ENCODE data around the gene NRCAM. TPM values are rescaled to one million over a fixed set of nuclear protein-coding genes. Genes with fewer than 3 reads are reported as not detected.

Gene NRCAM
- total RNA-seq, 1 donor from 2014 or later = 33.2 TPM

- no peak overlapping the region for H3K27ac Mint-ChIP-seq (ENCODE audit: unreplicated experiment)
- no peaks in the 10 kb centered on the region for H3K36me3 Mint-ChIP-seq (ENCODE audit: low read depth)
- H3K9me3 Mint-ChIP-seq = no peaks in the 10 kb centered on the region
- no peak for DNase-seq (ENCODE audit: low read depth, low spot score)
- no peak for TF ChIP-seq CTCF (conservative IDR thresholded peaks at IDR 0.05)
- no peaks in the 10 kb centered on the region for H3K27me3 Mint-ChIP-seq (ENCODE audit: low read depth)
- no peak overlapping the region for H3K4me3 Mint-ChIP-seq
- peaks cover 56% of the 10 kb centered on the region for H3K4me1 Mint-ChIP-seq
Measured at GRCh38 chr7:108332937-108333336, 123.3 kb downstream of the NRCAM start.

- DNase-seq (ENCODE audit: low read depth, low spot score) = no peak
- no peaks in the 10 kb centered on the region for H3K36me3 Mint-ChIP-seq (ENCODE audit: low read depth)
- H3K4me3 Mint-ChIP-seq = no peak overlapping the region
- TF ChIP-seq CTCF (conservative IDR thresholded peaks at IDR 0.05) = no peak
- H3K9me3 Mint-ChIP-seq = no peaks in the 10 kb centered on the region
- H3K4me1 Mint-ChIP-seq = peaks cover 65% of the 10 kb centered on the region
- no peaks in the 10 kb centered on the region for H3K27me3 Mint-ChIP-seq (ENCODE audit: low read depth)
- H3K27ac Mint-ChIP-seq (ENCODE audit: unreplicated experiment) = no peak overlapping the region
Measured at GRCh38 chr7:108331971-108332370, 124.3 kb downstream of the NRCAM start.

- no peak for DNase-seq (ENCODE audit: low read depth, low spot score)
- peaks cover 67% of the 10 kb centered on the region for H3K4me1 Mint-ChIP-seq
Measured at GRCh38 chr7:108330227-108330626, 126.0 kb downstream of the NRCAM start.

GRCh38 chr7:108329514-108329913 is 126.7 kb downstream of the NRCAM start:
- Mint-ChIP-seq H3K4me3 (no peak overlapping the region), H3K9me3 (no peaks in the 10 kb centered on the region), H3K36me3 (ENCODE audit: low read depth) (no peaks in the 10 kb centered on the region), H3K4me1 (peaks cover 67% of the 10 kb centered on the region), H3K27me3 (ENCODE audit: low read depth) (no peaks in the 10 kb centered on the region), H3K27ac (ENCODE audit: unreplicated experiment) (no peak overlapping the region)
- no peak for DNase-seq (ENCODE audit: low read depth, low spot score)
- no peak for TF ChIP-seq CTCF (conservative IDR thresholded peaks at IDR 0.05)

More at GRCh38 chr7:108330227-108330626, 126.0 kb downstream of the NRCAM start:
- no peak for TF ChIP-seq CTCF (conservative IDR thresholded peaks at IDR 0.05)
- H3K36me3 Mint-ChIP-seq (ENCODE audit: low read depth) = no peaks in the 10 kb centered on the region
- H3K27ac Mint-ChIP-seq (ENCODE audit: unreplicated experiment) = peak overlapping the region; percentile 47
- no peak overlapping the region for H3K4me3 Mint-ChIP-seq
- H3K27me3 Mint-ChIP-seq (ENCODE audit: low read depth) = no peaks in the 10 kb centered on the region
- no peaks in the 10 kb centered on the region for H3K9me3 Mint-ChIP-seq

GRCh38 chr7:108328174-108328651 is 128.0 kb downstream of the NRCAM start:
- DNase-seq (ENCODE audit: low read depth, low spot score) = no peak
- TF ChIP-seq CTCF (conservative IDR thresholded peaks at IDR 0.05) = no peak
- peaks cover 76% of the 10 kb centered on the region for H3K4me1 Mint-ChIP-seq

More at GRCh38 chr7:108328174-108328651, 128.0 kb downstream of the NRCAM start:
- peak overlapping the region; percentile 74 for H3K4me3 Mint-ChIP-seq
- no peaks in the 10 kb centered on the region for H3K36me3 Mint-ChIP-seq (ENCODE audit: low read depth)
- no peaks in the 10 kb centered on the region for H3K9me3 Mint-ChIP-seq
- H3K27me3 Mint-ChIP-seq (ENCODE audit: low read depth) = no peaks in the 10 kb centered on the region
- H3K27ac Mint-ChIP-seq (ENCODE audit: unreplicated experiment) = peak overlapping the region; percentile 10
